Measurements from ENCODE around the gene TIE1.

DNA sequence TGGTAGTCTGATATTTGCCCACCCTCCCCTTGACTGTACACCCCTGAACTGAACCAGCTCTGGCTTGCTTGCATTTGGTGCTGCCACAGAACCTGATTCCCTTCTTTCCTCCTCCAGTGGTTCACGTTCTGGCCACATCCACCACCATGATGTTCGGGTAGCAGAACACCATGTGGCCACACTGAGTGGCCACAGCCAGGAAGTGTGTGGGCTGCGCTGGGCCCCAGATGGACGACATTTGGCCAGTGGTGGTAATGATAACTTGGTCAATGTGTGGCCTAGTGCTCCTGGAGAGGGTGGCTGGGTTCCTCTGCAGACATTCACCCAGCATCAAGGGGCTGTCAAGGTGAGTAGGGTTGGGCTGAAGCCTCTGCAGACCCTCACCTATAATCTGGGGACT lies 59.8 kb downstream of the TIE1 start:
- TF ChIP-seq POLR2A (IDR thresholded peaks at IDR 0.05) (no peak), CTCF (IDR thresholded peaks at IDR 0.05) (no peak), EP300 (IDR thresholded peaks at IDR 0.05) (no peak)
